HepG2 (cell line): ENCODE results near the gene HOXD12. TPM values are rescaled to one million over a fixed set of nuclear protein-coding genes. Genes with fewer than 3 reads are reported as not detected.

Experiments used
- ADNP ChIP-seq: sonication (generic); formaldehyde crosslinking; IDR thresholded peaks from 2 replicates; pipeline ENCODE4 v1.4.0; 2020; ENCODE audit warnings: missing genetic modification reagents
- CREB1 ChIP-seq, 2 experiments: fragments of 450-650 bp in 1 of 2; IDR thresholded peaks; 2 replicates each; pipeline ENCODE4 v1.6.1; 2016 to 2017; ENCODE audit warnings: control low read depth in 1 of 2, mild to moderate bottlenecking in 1 of 2, missing compliant biosample characterization in 1 of 2, missing genetic modification characterization in 1 of 2
- GFI1 ChIP-seq: sonication (generic); formaldehyde crosslinking; IDR thresholded peaks from 2 replicates; pipeline ENCODE4 v1.5.0; 2020; ENCODE audit warnings: missing genetic modification reagents, mild to moderate bottlenecking, borderline replicate concordance
- GZF1 ChIP-seq: sonication (generic); formaldehyde crosslinking; IDR thresholded peaks from 2 replicates; pipeline ENCODE4 v1.5.1; 2020; ENCODE audit warnings: mild to moderate bottlenecking, missing genetic modification reagents
- POLR2G ChIP-seq: fragments of 200-400 bp; formaldehyde crosslinking; IDR thresholded peaks from 2 replicates; pipeline ENCODE4 v1.6.1; 2018; ENCODE audit warnings: mild to moderate bottlenecking, low read depth, low read length, moderate library complexity
- RERE ChIP-seq: IDR thresholded peaks from 2 replicates; pipeline ENCODE4 v1.6.1; 2016; ENCODE audit warnings: low read depth, missing genetic modification reagents, missing compliant biosample characterization
- RXRA ChIP-seq: sonication (generic); formaldehyde crosslinking; IDR thresholded peaks from 2 replicates; pipeline ENCODE4 v1.5.1; 2020; ENCODE audit warnings: missing genetic modification reagents
- SCMH1 ChIP-seq: sonication (generic); formaldehyde crosslinking; IDR thresholded peaks from 2 replicates; pipeline ENCODE4 v1.9.0; 2021; ENCODE audit warnings: missing genetic modification reagents, mild to moderate bottlenecking, borderline replicate concordance
- SIX4 ChIP-seq: sonication (generic); formaldehyde crosslinking; IDR thresholded peaks from 2 replicates; pipeline ENCODE4 v1.4.0; 2020; ENCODE audit warnings: missing genetic modification reagents
- TEAD2 ChIP-seq: sonication (generic); formaldehyde crosslinking; IDR thresholded peaks from 2 replicates; pipeline ENCODE4 v1.9.0; 2021; ENCODE audit warnings: missing genetic modification reagents
- TOPORS ChIP-seq: sonication (generic); formaldehyde crosslinking; IDR thresholded peaks from 2 replicates; pipeline ENCODE4 v1.8.0; 2023; ENCODE audit warnings: mild to moderate bottlenecking, missing genetic modification reagents
- XRCC5 ChIP-seq: fragments of 200-400 bp; formaldehyde crosslinking; optimal IDR thresholded peaks from 2 replicates; pipeline ENCODE3; 2017; ENCODE audit warnings: mild to moderate bottlenecking, low read length
- ZBTB2 ChIP-seq: sonication (generic); formaldehyde crosslinking; IDR thresholded peaks from 2 replicates; pipeline ENCODE4 v1.8.0; 2022; ENCODE audit warnings: low read depth, missing genetic modification reagents
- ZMYM3 ChIP-seq: sonication (generic); formaldehyde crosslinking; IDR thresholded peaks from 2 replicates; pipeline ENCODE4 v1.5.1; 2020; ENCODE audit warnings: mild to moderate bottlenecking, missing genetic modification reagents
- ZNF263 ChIP-seq: sonication (generic); formaldehyde crosslinking; IDR thresholded peaks from 2 replicates; pipeline ENCODE4 v1.4.0; 2020; ENCODE audit warnings: missing genetic modification reagents
- ZNF296 ChIP-seq: sonication (generic); formaldehyde crosslinking; conservative IDR thresholded peaks from 2 replicates; pipeline ENCODE4 v1.5.0; 2020; ENCODE audit warnings: mild to moderate bottlenecking, missing genetic modification reagents
- ZNF354B ChIP-seq: sonication (generic); formaldehyde crosslinking; IDR thresholded peaks from 2 replicates; pipeline ENCODE4 v1.8.0; 2022; ENCODE audit warnings: mild to moderate bottlenecking, missing genetic modification reagents
- ZNF773 ChIP-seq: sonication (generic); formaldehyde crosslinking; IDR thresholded peaks from 2 replicates; pipeline ENCODE4 v1.4.0; 2020; ENCODE audit warnings: missing genetic modification reagents, borderline replicate concordance
- polyA plus RNA-seq, 8 experiments: library from polyadenylated mRNA; depleted of rRNA in 3 of 8; stranded (reverse) in 7 of 8; unstranded in 1 of 8; fragments of >200 nt; fragmentation: Illumina TruSeq in 4 of 8; extraction: Trizol in 4 of 8; gene quantifications; 2 replicates each; pipeline versions ENCODE4 v1.2.1 to v1.2.3, GENCODE V29; 2011 to 2016; ENCODE audit warnings: low read depth in 4 of 8, missing spikeins in 1 of 8, mixed read lengths in 1 of 8; ENCODE audit not compliant: insufficient read depth in 1 of 8
- total RNA-seq, 5 experiments: library from RNA; depleted of rRNA; stranded (reverse); fragments of >200 nt; fragmentation: Illumina TruSeq; extraction: Trizol; gene quantifications; 2 replicates each; pipeline ENCODE4 v1.2.3, GENCODE V29; 2016; ENCODE audit warnings: low read depth in 1 of 5
- TF ChIP-seq, protein P1 (sequence below): sonication (generic); formaldehyde crosslinking; IDR thresholded peaks from 2 replicates; pipeline ENCODE4 v1.9.0; 2021; ENCODE audit warnings: missing genetic modification reagents, mild to moderate bottlenecking, borderline replicate concordance
- TF ChIP-seq, protein P2 (sequence below): sonication (generic); formaldehyde crosslinking; IDR thresholded peaks from 2 replicates; pipeline ENCODE4 v1.4.0; 2020; ENCODE audit warnings: missing genetic modification reagents, mild to moderate bottlenecking, borderline replicate concordance

HOXD12 gene
- total and polyA plus RNA-seq, 2 of the 13 experiments (the other 11 are each of a cell fraction or from before 2014, with no cell fraction given), result not detected

DNA sequence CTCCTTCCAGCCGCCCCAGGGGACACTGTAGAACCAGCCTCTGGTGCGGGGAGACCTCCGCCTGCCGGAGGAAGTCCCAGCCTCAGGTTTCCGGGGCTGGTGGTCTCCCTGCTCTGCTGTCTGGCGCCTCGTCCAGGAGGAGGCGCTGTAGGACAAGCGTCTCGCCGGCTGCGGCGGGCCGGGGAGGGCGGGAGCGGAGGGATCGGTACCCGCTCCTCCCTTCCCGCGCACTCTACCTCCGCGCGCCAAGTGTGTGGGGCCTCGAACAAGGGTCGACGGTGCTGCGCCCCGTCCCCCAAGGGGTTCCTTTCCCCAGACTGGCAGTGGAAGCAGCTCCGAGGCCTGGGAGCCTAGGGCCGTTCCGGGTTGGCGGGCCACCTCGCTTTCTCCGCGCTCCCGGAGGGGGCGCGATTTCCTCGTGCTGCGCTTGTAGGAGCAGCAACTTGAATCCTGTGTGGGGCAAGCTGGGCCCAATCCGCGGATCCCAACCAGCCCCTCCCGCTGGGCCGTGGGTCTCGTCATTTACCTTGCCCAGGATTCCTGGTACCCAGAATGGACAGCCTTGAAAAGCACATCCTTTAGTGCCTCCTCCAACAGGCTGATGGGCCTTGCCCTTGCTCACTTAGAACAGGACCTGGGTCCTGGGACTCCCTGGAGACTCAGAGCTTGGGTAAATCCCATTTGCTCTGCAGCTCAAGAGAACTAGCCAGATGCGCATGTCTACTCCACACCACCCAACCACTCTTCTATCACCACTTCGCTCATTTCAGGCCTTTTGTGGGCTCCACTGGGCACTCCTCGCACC, 41.1 kb downstream of the HOXD12 start (continued):
- TF ChIP-seq, protein P1, sequence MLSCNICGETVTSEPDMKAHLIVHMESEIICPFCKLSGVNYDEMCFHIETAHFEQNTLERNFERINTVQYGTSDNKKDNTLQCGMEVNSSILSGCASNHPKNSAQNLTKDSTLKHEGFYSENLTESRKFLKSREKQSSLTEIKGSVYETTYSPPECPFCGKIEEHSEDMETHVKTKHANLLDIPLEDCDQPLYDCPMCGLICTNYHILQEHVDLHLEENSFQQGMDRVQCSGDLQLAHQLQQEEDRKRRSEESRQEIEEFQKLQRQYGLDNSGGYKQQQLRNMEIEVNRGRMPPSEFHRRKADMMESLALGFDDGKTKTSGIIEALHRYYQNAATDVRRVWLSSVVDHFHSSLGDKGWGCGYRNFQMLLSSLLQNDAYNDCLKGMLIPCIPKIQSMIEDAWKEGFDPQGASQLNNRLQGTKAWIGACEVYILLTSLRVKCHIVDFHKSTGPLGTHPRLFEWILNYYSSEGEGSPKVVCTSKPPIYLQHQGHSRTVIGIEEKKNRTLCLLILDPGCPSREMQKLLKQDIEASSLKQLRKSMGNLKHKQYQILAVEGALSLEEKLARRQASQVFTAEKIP (CRISPR knock-in tag), result no peak
- no peak for TF ChIP-seq TEAD2
- TF ChIP-seq, protein P2, sequence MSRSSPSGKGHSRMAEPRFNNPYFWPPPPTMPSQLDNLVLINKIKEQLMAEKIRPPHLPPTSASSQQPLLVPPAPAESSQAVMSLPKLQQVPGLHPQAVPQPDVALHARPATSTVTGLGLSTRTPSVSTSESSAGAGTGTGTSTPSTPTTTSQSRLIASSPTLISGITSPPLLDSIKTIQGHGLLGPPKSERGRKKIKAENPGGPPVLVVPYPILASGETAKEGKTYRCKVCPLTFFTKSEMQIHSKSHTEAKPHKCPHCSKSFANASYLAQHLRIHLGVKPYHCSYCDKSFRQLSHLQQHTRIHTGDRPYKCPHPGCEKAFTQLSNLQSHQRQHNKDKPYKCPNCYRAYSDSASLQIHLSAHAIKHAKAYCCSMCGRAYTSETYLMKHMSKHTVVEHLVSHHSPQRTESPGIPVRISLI (CRISPR knock-in tag), result no peak
- peak; percentile 12; the same call in 1 of the 2 replicates for TF ChIP-seq ZMYM3
- TF ChIP-seq XRCC5, result peak; percentile 79
- TF ChIP-seq ZNF263 (CRISPR knock-in tag), result peak; percentile 72
- TF ChIP-seq SCMH1 (CRISPR knock-in tag), result no peak
- 0 out of 2 replicates have a peak, but pooled peaks have one; percentile 59 for TF ChIP-seq ZNF354B (CRISPR knock-in tag)
- TF ChIP-seq GZF1 (CRISPR knock-in tag), result no peak
- no peak for TF ChIP-seq ADNP (CRISPR knock-in tag)
- TF ChIP-seq GFI1 (CRISPR knock-in tag), result no peak
- no peak for TF ChIP-seq TOPORS
- no peak for TF ChIP-seq RERE
- TF ChIP-seq POLR2G, result no peak
- no peak for TF ChIP-seq ZBTB2
- TF ChIP-seq CREB1 (IDR thresholded peaks at IDR 0.05), result no peak
- TF ChIP-seq CREB1 (CRISPR knock-in tag; IDR thresholded peaks at IDR 0.05), result no peak
- no peak for TF ChIP-seq SIX4 (CRISPR knock-in tag)
- 0 out of 2 replicates have a peak, but pooled peaks have one; percentile 13 for TF ChIP-seq ZNF296 (CRISPR knock-in tag)
- no peak for TF ChIP-seq ZNF773
- peak; percentile 73 for TF ChIP-seq RXRA (CRISPR knock-in tag)
